Smooth muscle cell (in vitro differentiated cells): Measurements from ENCODE around the gene TSPAN9. TPM values are rescaled to one million over a fixed set of nuclear protein-coding genes. Genes with fewer than 3 reads are reported as not detected.

Experiments
- DNase-seq: peaks from one replicate; lab custom pipeline; 2025; ENCODE audit not compliant: unreplicated experiment; lab: John Stamatoyannopoulos, UW
- H2AFZ ChIP-seq: fragments of 200-600 bp; sonication (generic); 2 replicates; pipeline ENCODE4 v1.6.0; 2016; ENCODE audit warnings: antibody characterized with exemption, low read depth, mild to moderate bottlenecking
- H3F3A ChIP-seq: fragments of 200-600 bp; sonication (generic); 2 replicates; pipeline ENCODE4 v1.6.0; 2017; ENCODE audit warnings: antibody characterized with exemption, low read depth
- H3K27ac ChIP-seq: fragments of 200-600 bp; sonication (generic); 2 replicates; pipeline ENCODE4 v1.5.1; 2016; ENCODE audit warnings: low read depth, mild to moderate bottlenecking
- H3K27me3 ChIP-seq: fragments of 200-600 bp; sonication (generic); 2 replicates; pipeline ENCODE4 v1.6.1; 2016; ENCODE audit warnings: low read depth, mild to moderate bottlenecking
- H3K36me3 ChIP-seq: fragments of 200-600 bp; sonication (generic); 2 replicates; pipeline ENCODE4 v1.5.1; 2016; ENCODE audit warnings: low read depth
- H3K4me1 ChIP-seq: fragments of 200-600 bp; sonication (generic); 2 replicates; pipeline ENCODE4 v1.5.1; 2016; ENCODE audit warnings: low read depth
- H3K4me2 ChIP-seq: fragments of 200-600 bp; sonication (generic); 2 replicates; pipeline ENCODE4 v1.6.0; 2016; ENCODE audit warnings: mild to moderate bottlenecking
- H3K4me3 ChIP-seq: fragments of 200-600 bp; sonication (generic); 2 replicates; pipeline ENCODE4 v1.5.1; 2016; ENCODE audit warnings: mild to moderate bottlenecking
- H3K79me2 ChIP-seq: fragments of 200-600 bp; sonication (generic); 2 replicates; pipeline ENCODE4 v1.6.0; 2016; ENCODE audit warnings: low read depth, mild to moderate bottlenecking
- H3K9ac ChIP-seq: fragments of 200-600 bp; sonication (generic); 2 replicates; pipeline ENCODE4 v1.6.0; 2016; ENCODE audit warnings: low read depth
- H3K9me3 ChIP-seq: fragments of 200-600 bp; sonication (generic); replicated peaks from 2 replicates; pipeline ENCODE4 v1.5.1; 2016; ENCODE audit warnings: low read depth
- H4K20me1 ChIP-seq: fragments of 200-600 bp; sonication (generic); 2 replicates; pipeline ENCODE4 v1.6.0; 2016; ENCODE audit warnings: low read depth
- CTCF ChIP-seq: fragments of 200-600 bp; sonication (generic); IDR thresholded peaks from 2 replicates; pipeline ENCODE4 v1.5.1; 2017; ENCODE audit warnings: borderline replicate concordance, mild to moderate bottlenecking, antibody characterized with exemption; ENCODE audit not compliant: insufficient read depth, poor library complexity, severe bottlenecking
- WGBS: methylation state at CpG from one replicate; pipeline ENCODE4 v1.1.7; 2016; ENCODE audit warnings: low lambda C conversion rate; 5-methylcytosine and 5-hydroxymethylcytosine counted together
- polyA plus RNA-seq: library from polyadenylated mRNA; unstranded; fragments of >200 nt; fragmentation: Nextera tagmentation; extraction: Ambion mirVana; gene quantifications from 2 replicates; pipeline ENCODE4 v1.2.1, GENCODE V29; 2016
- total RNA-seq: library from RNA; depleted of rRNA; stranded (reverse); fragments of >200 nt; gene quantifications from 2 replicates; pipeline ENCODE4 v1.2.3, GENCODE V29; 2014

Gene TSPAN9
- total and polyA plus RNA-seq, 2 experiments from 2014 or later, result 17.7 to 29.8 TPM

- Histone ChIP-seq H3K79me2 (peaks cover 16% of the 10 kb centered on the region), H3K9ac (no peak overlapping the region), H3F3A (peaks cover 4% of the 10 kb centered on the region), H3K27ac (no peak overlapping the region), H3K4me3 (no peak overlapping the region), H3K4me2 (no peak overlapping the region), H3K9me3 (no peaks in the 10 kb centered on the region), H2AFZ (no peak overlapping the region), H3K27me3 (no peaks in the 10 kb centered on the region), H3K4me1 (peaks cover 15% of the 10 kb centered on the region), H3K36me3 (no peaks in the 10 kb centered on the region), H4K20me1 (no peaks in the 10 kb centered on the region)
- 92% methylated on average over 3 of the region's 3 CpGs for WGBS
- DNase-seq, result no peak
- no peak for TF ChIP-seq CTCF
Measured at GRCh38 chr12:3115078-3115477, 37.9 kb downstream of the TSPAN9 start.

GRCh38 chr12:3116106-3116844 is 39.1 kb downstream of the TSPAN9 start:
- H3K4me1 ChIP-seq, result peaks cover 23% of the 10 kb centered on the region
- peak overlapping the region; percentile 74 for H3K4me2 ChIP-seq
- no peak for DNase-seq
- WGBS, result 83% methylated on average over 19 of the region's 19 CpGs
- no peak overlapping the region for H3K4me3 ChIP-seq
- peaks cover 4% of the 10 kb centered on the region for H3F3A ChIP-seq
- no peaks in the 10 kb centered on the region for H3K36me3 ChIP-seq
- peak overlapping the region; percentile 93 for H3K27ac ChIP-seq
- TF ChIP-seq CTCF, result no peak
- H3K9ac ChIP-seq, result peak overlapping the region; percentile 38
- H3K79me2 ChIP-seq, result peaks cover 16% of the 10 kb centered on the region
- no peaks in the 10 kb centered on the region for H3K9me3 ChIP-seq
- H2AFZ ChIP-seq, result no peak overlapping the region
- no peaks in the 10 kb centered on the region for H3K27me3 ChIP-seq
- no peaks in the 10 kb centered on the region for H4K20me1 ChIP-seq

- peaks cover 23% of the 10 kb centered on the region for H3K4me1 ChIP-seq
- 39% methylated on average over 10 of the region's 10 CpGs for WGBS
Measured at GRCh38 chr12:3117144-3117581, 40.0 kb downstream of the TSPAN9 start.

More at GRCh38 chr12:3117144-3117581, 40.0 kb downstream of the TSPAN9 start:
- peak overlapping the region; percentile 74 for H3K4me2 ChIP-seq
- H3K27ac ChIP-seq, result peak overlapping the region; percentile 93
- H3K9ac ChIP-seq, result peak overlapping the region; percentile 38
- H2AFZ ChIP-seq, result no peak overlapping the region
- H3F3A ChIP-seq, result peaks cover 4% of the 10 kb centered on the region
- no peak for DNase-seq
- H3K9me3 ChIP-seq, result no peaks in the 10 kb centered on the region
- no peaks in the 10 kb centered on the region for H4K20me1 ChIP-seq
- H3K4me3 ChIP-seq, result no peak overlapping the region
- no peaks in the 10 kb centered on the region for H3K27me3 ChIP-seq
- H3K79me2 ChIP-seq, result peaks cover 16% of the 10 kb centered on the region
- TF ChIP-seq CTCF, result no peak
- no peaks in the 10 kb centered on the region for H3K36me3 ChIP-seq
